Measurements from ENCODE around the gene RASAL2. TPM values are rescaled to one million over a fixed set of nuclear protein-coding genes. Genes with fewer than 3 reads are reported as not detected.

The RASAL2 gene
- total RNA-seq, 1 donor from 2014 or later, result 7.7 TPM

- DNase-seq (ENCODE audit: low read depth), result no peak
- TF ChIP-seq CTCF (conservative IDR thresholded peaks at IDR 0.05; ENCODE audit: low read depth, low read length), result no peak
- H3K4me3 ChIP-seq (ENCODE audit: low read depth, low read length), result no peak overlapping the region
Measured at GRCh38 chr1:178495741-178496409, 402.0 kb downstream of the RASAL2 start.

GRCh38 chr1:178496410-178497135 is 402.7 kb downstream of the RASAL2 start, which contains the start of gene CLEC20A:
Gene CLEC20A, minus strand, starts transcription at chr1:178496964. Its CDS starts 25 bp downstream, at chr1:178496939.
- no peak within 1 kb of the TSS for H3K4me3 ChIP-seq (ENCODE audit: low read depth, low read length)
- TF ChIP-seq CTCF (conservative IDR thresholded peaks at IDR 0.05; ENCODE audit: low read depth, low read length), result no peak
- no peak for DNase-seq (ENCODE audit: low read depth)

- TF ChIP-seq CTCF (conservative IDR thresholded peaks at IDR 0.05; ENCODE audit: low read depth, low read length), result no peak
- H3K4me3 ChIP-seq (ENCODE audit: low read depth, low read length), result no peak overlapping the region
- no peak for DNase-seq (ENCODE audit: low read depth)
Measured at GRCh38 chr1:178497903-178498478, 404.1 kb downstream of the RASAL2 start.

- no peak for DNase-seq (ENCODE audit: low read depth)
- no peak for TF ChIP-seq CTCF (conservative IDR thresholded peaks at IDR 0.05; ENCODE audit: low read depth, low read length)
- H3K4me3 ChIP-seq (ENCODE audit: low read depth, low read length), result no peak overlapping the region
Measured at GRCh38 chr1:178498896-178499675, 405.2 kb downstream of the RASAL2 start.

- DNase-seq (ENCODE audit: low read depth), result no peak
- H3K4me3 ChIP-seq (ENCODE audit: low read depth, low read length), result no peak overlapping the region
- TF ChIP-seq CTCF (conservative IDR thresholded peaks at IDR 0.05; ENCODE audit: low read depth, low read length), result peak; percentile 39
Measured at GRCh38 chr1:178500091-178500770, 406.3 kb downstream of the RASAL2 start.

GRCh38 chr1:178500936-178501554 is 407.1 kb downstream of the RASAL2 start:
- no peak overlapping the region for H3K4me3 ChIP-seq (ENCODE audit: low read depth, low read length)
- TF ChIP-seq CTCF (conservative IDR thresholded peaks at IDR 0.05; ENCODE audit: low read depth, low read length), result no peak

More at GRCh38 chr1:178500936-178501554, 407.1 kb downstream of the RASAL2 start:
- DNase-seq (ENCODE audit: low read depth), result no peak

All from epithelial cell of proximal tubule (primary cell).